Mesendoderm (in vitro differentiated cells): ENCODE results near the gene AP1M2.
"Not testable (repeated sequence)": the region's sequence is repeated elsewhere in the genome, so short reads cannot be mapped to it uniquely, and the experiment has no call there.

Experiments
- DNase-seq: peaks from one replicate; pipeline ENCODE4 v3.0.0; 2013
- H2AK5ac ChIP-seq: 2 replicates; pipeline ENCODE4 v1.6.1; 2013; ENCODE audit warnings: low read length, inconsistent platforms
- H2BK120ac ChIP-seq: 2 replicates; pipeline ENCODE4 v1.6.1; 2013; ENCODE audit warnings: low read depth, mild to moderate bottlenecking, low read length, moderate library complexity, mixed read lengths
- H2BK15ac ChIP-seq: replicated peaks from 2 replicates; pipeline ENCODE4 v1.6.1; 2013; ENCODE audit warnings: low read depth, mild to moderate bottlenecking, moderate library complexity
- H2BK5ac ChIP-seq: 2 replicates; pipeline ENCODE4 v1.6.1; 2013; ENCODE audit warnings: low read length, inconsistent platforms
- H3K18ac ChIP-seq: 2 replicates; pipeline ENCODE4 v1.6.1; 2013; ENCODE audit warnings: mild to moderate bottlenecking, low read length, mixed read lengths
- H3K23ac ChIP-seq: one replicate; pipeline ENCODE4 v1.6.1; 2013; ENCODE audit warnings: low read length
- H3K27ac ChIP-seq: 2 replicates; pipeline ENCODE4 v1.5.1; 2013; ENCODE audit warnings: low read depth, mild to moderate bottlenecking, inconsistent platforms, low read length, moderate library complexity
- H3K27me3 ChIP-seq: 2 replicates; pipeline ENCODE4 v1.6.1; 2013; ENCODE audit warnings: low read length, control low read depth, mild to moderate bottlenecking, inconsistent platforms; ENCODE audit not compliant: insufficient read depth, poor library complexity
- H3K36me3 ChIP-seq: 2 replicates; pipeline ENCODE4 v1.6.1; 2013; ENCODE audit warnings: low read length, inconsistent platforms; ENCODE audit not compliant: control insufficient read depth, insufficient read depth
- H3K4ac ChIP-seq: one replicate; pipeline ENCODE4 v1.6.1; 2013; ENCODE audit warnings: low read depth, mild to moderate bottlenecking, low read length, moderate library complexity
- H3K4me1 ChIP-seq: 2 replicates; pipeline ENCODE4 v1.6.1; 2013; ENCODE audit warnings: low read depth, low read length, inconsistent platforms; ENCODE audit not compliant: control insufficient read depth
- H3K4me2 ChIP-seq: 2 replicates; pipeline ENCODE4 v1.6.1; 2013; ENCODE audit warnings: low read length
- H3K4me3 ChIP-seq: 2 replicates; pipeline ENCODE4 v1.5.1; 2013; ENCODE audit warnings: mild to moderate bottlenecking, low read length
- H3K56ac ChIP-seq: one replicate; pipeline ENCODE4 v1.6.1; 2013; ENCODE audit warnings: low read length
- H3K79me1 ChIP-seq: 2 replicates; pipeline ENCODE4 v1.6.1; 2013; ENCODE audit warnings: low read length, inconsistent platforms
- H3K79me2 ChIP-seq: 2 replicates; pipeline ENCODE4 v1.6.1; 2013; ENCODE audit warnings: mild to moderate bottlenecking, low read length; ENCODE audit not compliant: control insufficient read depth, insufficient read depth
- H3K9ac ChIP-seq: 2 replicates; pipeline ENCODE4 v1.6.1; 2013; ENCODE audit warnings: low read length, inconsistent platforms
- H4K5ac ChIP-seq: one replicate; pipeline ENCODE4 v1.6.1; 2013; ENCODE audit warnings: low read length
- H4K8ac ChIP-seq: one replicate; pipeline ENCODE4 v1.6.1; 2013; ENCODE audit warnings: low read depth, mild to moderate bottlenecking, control low read depth, low read length, moderate library complexity
- WGBS: extraction: QIAGEN DNeasy Blood & Tissue Kit; methylation state at CpG from one replicate; pipeline ENCODE4 v1.1.7; 2013; ENCODE audit warnings: low lambda C conversion rate, missing lambda C conversion rate; ENCODE audit not compliant: insufficient coverage; ENCODE audit errors: extremely low coverage; 5-methylcytosine and 5-hydroxymethylcytosine counted together

AP1M2 gene

DNA sequence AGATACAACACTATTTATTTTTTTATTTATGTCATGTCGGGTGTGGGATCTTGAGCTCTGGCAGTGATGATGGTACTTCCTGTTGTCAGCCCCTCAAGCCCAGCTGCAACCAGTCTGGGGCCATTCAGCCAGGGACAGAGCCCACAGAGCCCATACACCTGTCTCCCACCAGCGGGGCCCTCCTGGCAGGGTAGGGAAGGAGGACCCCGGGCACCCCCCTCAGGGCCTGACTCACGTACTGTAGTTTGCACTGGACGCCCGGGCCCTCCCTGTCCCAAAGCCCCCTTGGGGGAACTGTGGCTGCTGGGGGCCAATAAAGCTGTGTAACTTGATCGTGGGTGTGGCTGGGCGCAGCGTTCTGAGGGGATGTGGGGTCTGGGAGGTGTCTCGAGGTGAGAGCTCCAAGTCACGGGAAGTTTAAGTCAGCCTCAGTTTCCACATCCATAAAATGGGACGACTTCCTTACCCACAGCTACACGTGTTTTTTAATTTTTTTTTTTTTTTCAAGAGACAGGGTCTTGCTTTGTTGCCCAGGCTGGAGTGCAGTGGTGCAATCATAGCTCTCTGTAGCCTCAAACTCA lies 33.9 kb downstream of the AP1M2 start:
- no peak overlapping the region for H2BK120ac ChIP-seq
- no peak overlapping the region for H4K8ac ChIP-seq
- no peak overlapping the region for H3K23ac ChIP-seq
- no peak for DNase-seq
- no peaks in the 10 kb centered on the region for H3K4me1 ChIP-seq
- no peaks in the 10 kb centered on the region for H3K27me3 ChIP-seq
- no peak overlapping the region for H3K56ac ChIP-seq
- H3K79me1 ChIP-seq: no peaks in the 10 kb centered on the region
- H3K4me3 ChIP-seq: no peak overlapping the region
- H3K4me2 ChIP-seq: no peak overlapping the region
- no CpG with 5 or more reads among the region's 13 CpGs for WGBS
- no peak overlapping the region for H2BK15ac ChIP-seq
- no peak overlapping the region for H2AK5ac ChIP-seq
- no peak overlapping the region for H3K18ac ChIP-seq
- H4K5ac ChIP-seq: no peak overlapping the region
- H3K36me3 ChIP-seq: peaks cover 10% of the 10 kb centered on the region
- no peak overlapping the region for H3K4ac ChIP-seq
- no peaks in the 10 kb centered on the region for H3K79me2 ChIP-seq
- no peak overlapping the region for H3K9ac ChIP-seq
- no peak overlapping the region for H2BK5ac ChIP-seq
- no peak overlapping the region for H3K27ac ChIP-seq

DNA sequence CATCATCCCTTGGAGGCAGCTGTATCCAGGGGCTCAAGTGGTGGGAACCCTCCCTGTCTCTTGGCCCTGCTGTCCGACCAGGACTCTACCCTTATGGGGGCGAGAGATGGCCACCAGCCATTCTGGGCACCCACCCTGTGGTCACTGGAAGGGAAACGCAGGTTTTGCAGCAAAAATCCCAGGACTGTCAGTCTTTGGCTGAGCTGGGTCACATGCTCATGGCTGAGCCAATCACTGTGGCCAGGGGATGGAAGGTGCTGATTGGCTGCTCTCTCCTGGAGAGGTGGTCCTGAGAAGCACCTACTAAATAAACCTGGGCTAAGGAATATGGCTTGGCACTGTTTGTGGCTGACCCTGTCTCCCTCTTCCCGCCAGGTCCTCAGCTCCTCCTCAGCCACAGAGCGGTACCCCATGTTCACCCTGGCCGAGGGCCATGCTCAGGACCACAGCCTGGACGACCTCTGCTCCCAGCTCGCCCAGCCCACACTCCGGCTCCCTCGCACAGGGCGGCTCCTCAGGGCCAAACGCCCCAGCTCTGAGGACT lies 34.5 kb downstream of the AP1M2 start:
- Histone ChIP-seq H3K4me1 (no peaks in the 10 kb centered on the region), H3K56ac (no peak overlapping the region), H3K4me2 (no peak overlapping the region), H3K18ac (no peak overlapping the region), H3K4me3 (no peak overlapping the region), H2BK5ac (no peak overlapping the region), H4K8ac (no peak overlapping the region), H3K27me3 (no peaks in the 10 kb centered on the region), H3K36me3 (peaks cover 10% of the 10 kb centered on the region), H3K79me1 (no peaks in the 10 kb centered on the region), H3K79me2 (no peaks in the 10 kb centered on the region), H3K4ac (no peak overlapping the region), H2BK120ac (no peak overlapping the region), H3K27ac (no peak overlapping the region), H3K9ac (no peak overlapping the region), H3K23ac (no peak overlapping the region), H2AK5ac (no peak overlapping the region), H4K5ac (no peak overlapping the region), H2BK15ac (no peak overlapping the region)
- WGBS: no CpG with 5 or more reads among the region's 12 CpGs
- peak; percentile 79 for DNase-seq

DNA sequence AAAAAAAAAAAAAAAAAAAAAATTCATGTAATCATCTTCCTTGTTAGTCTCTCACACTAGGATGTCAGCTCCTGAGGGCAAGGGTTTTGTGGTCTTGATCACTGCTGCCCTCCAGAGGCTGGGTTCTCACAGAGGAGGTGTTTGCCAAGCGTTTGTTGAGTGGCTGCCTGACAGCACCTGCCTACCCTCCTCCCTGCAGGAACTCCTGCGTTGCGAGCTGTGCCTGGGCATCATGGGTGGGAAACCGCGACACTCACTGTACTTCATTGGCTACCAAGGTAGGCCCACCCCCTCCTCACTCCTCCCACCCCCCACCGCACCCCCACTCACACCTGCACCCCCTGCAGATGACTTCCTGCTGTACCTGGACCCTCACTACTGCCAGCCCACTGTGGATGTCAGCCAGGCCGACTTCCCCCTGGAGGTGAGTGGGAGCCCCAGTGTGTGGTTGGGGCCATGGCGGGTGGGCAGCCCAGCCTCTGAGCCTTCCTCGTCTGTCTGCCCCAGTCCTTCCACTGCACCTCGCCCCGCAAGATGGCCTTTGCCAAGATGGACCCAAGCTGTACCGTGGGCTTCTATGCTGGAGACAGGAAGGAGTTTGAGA lies 35.3 kb downstream of the AP1M2 start:
- Histone ChIP-seq H3K4ac (no peak overlapping the region), H3K4me1 (no peaks in the 10 kb centered on the region), H3K27me3 (no peaks in the 10 kb centered on the region), H2BK5ac (no peak overlapping the region), H4K5ac (no peak overlapping the region), H2AK5ac (no peak overlapping the region), H3K18ac (no peak overlapping the region), H2BK120ac (no peak overlapping the region), H3K79me2 (no peaks in the 10 kb centered on the region), H3K4me2 (no peak overlapping the region), H3K36me3 (peaks cover 10% of the 10 kb centered on the region), H4K8ac (no peak overlapping the region), H3K79me1 (no peaks in the 10 kb centered on the region), H3K4me3 (no peak overlapping the region), H3K56ac (no peak overlapping the region), H2BK15ac (no peak overlapping the region), H3K9ac (no peak overlapping the region), H3K23ac (no peak overlapping the region), H3K27ac (no peak overlapping the region)
- DNase-seq: peak; percentile 70
- no CpG with 5 or more reads among the region's 12 CpGs for WGBS

DNA sequence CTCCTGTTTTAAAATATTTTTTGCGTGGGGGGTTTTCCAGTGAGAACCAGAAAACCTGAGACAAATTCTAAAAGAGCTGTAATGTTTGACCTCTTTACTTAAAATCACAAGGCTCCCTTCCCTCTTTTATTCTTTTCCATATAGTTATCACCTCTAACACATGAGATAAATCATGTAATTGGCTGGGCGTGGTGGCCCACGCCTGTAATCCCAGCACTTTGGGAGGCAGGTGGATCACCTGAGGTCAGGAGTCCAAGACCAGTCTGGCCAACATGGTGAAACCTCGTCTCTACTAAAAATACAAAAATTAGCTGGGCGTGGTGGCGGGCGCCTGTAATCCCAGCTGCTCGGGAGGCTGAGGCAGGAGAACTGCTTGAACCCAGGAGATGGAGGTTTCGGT lies 36.1 kb downstream of the AP1M2 start:
- not testable (repeated sequence) for H3K4me2 ChIP-seq, H2BK120ac ChIP-seq, H3K79me1 ChIP-seq, H2BK15ac ChIP-seq, H2AK5ac ChIP-seq, H3K4ac ChIP-seq, H3K4me1 ChIP-seq, H3K9ac ChIP-seq, H3K23ac ChIP-seq, H3K27me3 ChIP-seq, H3K79me2 ChIP-seq, H3K18ac ChIP-seq, H3K27ac ChIP-seq, H3K56ac ChIP-seq, H3K4me3 ChIP-seq, DNase-seq, H4K5ac ChIP-seq, H4K8ac ChIP-seq, H2BK5ac ChIP-seq
- peaks cover 10% of the 10 kb centered on the region for H3K36me3 ChIP-seq
- no CpG with 5 or more reads among the region's 9 CpGs for WGBS

DNA sequence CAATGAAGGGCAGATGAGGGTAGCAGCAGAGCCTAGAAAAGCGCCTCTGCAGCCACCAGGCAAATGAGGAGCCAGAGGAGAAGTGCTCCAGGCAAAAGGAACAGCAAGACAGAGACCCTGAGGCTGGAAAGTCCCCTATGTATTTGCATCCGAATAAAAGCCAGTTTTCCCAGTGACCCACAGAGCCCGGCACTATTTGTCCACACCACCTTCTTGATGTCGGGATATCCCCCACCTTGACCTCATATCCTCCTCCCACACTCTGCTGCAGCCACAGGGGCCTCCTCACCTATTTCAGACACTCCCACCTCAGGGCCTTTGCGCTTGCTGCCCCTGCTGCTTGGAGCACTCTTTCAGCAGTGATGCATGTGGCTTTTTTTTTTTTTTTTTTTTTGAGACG lies 36.8 kb downstream of the AP1M2 start:
- no peak overlapping the region for H3K4ac ChIP-seq
- H3K4me2 ChIP-seq: no peak overlapping the region
- H3K4me1 ChIP-seq: no peaks in the 10 kb centered on the region
- H3K9ac ChIP-seq: no peak overlapping the region
- WGBS: no CpG with 5 or more reads among the region's 6 CpGs
- no peak overlapping the region for H3K27ac ChIP-seq
- peaks cover 9% of the 10 kb centered on the region for H3K36me3 ChIP-seq
- H3K27me3 ChIP-seq: no peaks in the 10 kb centered on the region
- H3K4me3 ChIP-seq: no peak overlapping the region
- no peaks in the 10 kb centered on the region for H3K79me1 ChIP-seq
- H4K8ac ChIP-seq: no peak overlapping the region
- no peak overlapping the region for H3K23ac ChIP-seq
- no peak overlapping the region for H3K18ac ChIP-seq
- H3K79me2 ChIP-seq: no peaks in the 10 kb centered on the region
- H3K56ac ChIP-seq: no peak overlapping the region
- no peak for DNase-seq
- no peak overlapping the region for H2AK5ac ChIP-seq
- no peak overlapping the region for H2BK120ac ChIP-seq
- no peak overlapping the region for H4K5ac ChIP-seq
- H2BK15ac ChIP-seq: no peak overlapping the region
- no peak overlapping the region for H2BK5ac ChIP-seq

DNA sequence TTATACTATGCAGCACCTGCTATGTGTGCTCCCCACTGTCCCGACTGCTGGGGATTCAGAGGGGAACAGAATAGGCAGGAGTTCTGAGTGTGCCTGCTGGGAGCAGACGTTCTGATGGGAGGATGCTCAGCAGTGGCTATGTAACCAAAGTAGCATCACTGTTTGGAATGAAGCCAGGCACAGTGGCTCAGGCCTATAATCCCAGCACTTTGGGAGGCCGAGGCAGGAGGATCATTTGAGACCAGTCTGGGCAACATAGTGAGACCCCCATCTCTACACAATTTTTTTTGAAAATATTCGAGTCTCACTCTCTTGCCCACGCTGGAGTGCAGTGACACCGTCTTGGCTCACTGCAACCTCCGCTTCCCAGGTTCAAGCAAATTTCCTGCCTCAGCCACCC lies 37.4 kb downstream of the AP1M2 start:
- H3K27me3 ChIP-seq: no peaks in the 10 kb centered on the region
- peaks cover 2% of the 10 kb centered on the region for H3K79me1 ChIP-seq
- no peak overlapping the region for H2BK15ac ChIP-seq
- no peak overlapping the region for H3K9ac ChIP-seq
- H3K4ac ChIP-seq: no peak overlapping the region
- H3K4me1 ChIP-seq: no peaks in the 10 kb centered on the region
- no peak overlapping the region for H2BK5ac ChIP-seq
- H4K8ac ChIP-seq: no peak overlapping the region
- no peak overlapping the region for H4K5ac ChIP-seq
- WGBS: no CpG with 5 or more reads among the region's 7 CpGs
- no peak overlapping the region for H3K27ac ChIP-seq
- H2AK5ac ChIP-seq: no peak overlapping the region
- no peak overlapping the region for H3K23ac ChIP-seq
- no peak overlapping the region for H3K4me3 ChIP-seq
- H3K56ac ChIP-seq: no peak overlapping the region
- no peak overlapping the region for H2BK120ac ChIP-seq
- peaks cover 8% of the 10 kb centered on the region for H3K36me3 ChIP-seq
- no peak overlapping the region for H3K4me2 ChIP-seq
- DNase-seq: no peak
- no peaks in the 10 kb centered on the region for H3K79me2 ChIP-seq
- no peak overlapping the region for H3K18ac ChIP-seq
